Activated B cell treated with CpG ODN at 0.5 μM for 24 hours (primary cell): ENCODE measurements around the gene NMNAT3. TPM values are rescaled to one million over a fixed set of nuclear protein-coding genes. Genes with fewer than 3 reads are reported as not detected.

Experiments used
- ATAC-seq: fragments of 200-7000 bp; cut with Tn5 transposase; one replicate; pipeline ENCODE4 v1.10.0; 2021; ENCODE audit warnings: low read depth, mild to moderate bottlenecking, moderate library complexity
- CTCF ChIA-PET: fragments of 350-600 bp; sonication (Branson Sonifier 250); formaldehyde crosslinking; loops from one replicate; lab custom pipeline; 2021; ENCODE audit warnings: antibody characterized with exemption; lab: Charles Lee
- POLR2A ChIA-PET: fragments of 350-600 bp; sonication (Branson Sonifier 250); formaldehyde crosslinking; loops from one replicate; lab custom pipeline; 2021; ENCODE audit warnings: antibody characterized with exemption; lab: Charles Lee
- DNase-seq: peaks from one replicate; pipeline ENCODE4 v3.0.0; 2022
- H3K27ac Mint-ChIP-seq: one replicate; pipeline ENCODE4 v1.8.0; 2020; ENCODE audit warnings: mixed read lengths
- H3K27me3 Mint-ChIP-seq: one replicate; pipeline ENCODE4 v1.8.0; 2021; ENCODE audit warnings: mixed read lengths
- H3K36me3 Mint-ChIP-seq: one replicate; pipeline ENCODE4 v1.8.0; 2021; ENCODE audit warnings: low read depth, mixed read lengths
- H3K4me1 Mint-ChIP-seq: one replicate; pipeline ENCODE4 v1.8.0; 2021; ENCODE audit warnings: mixed read lengths
- H3K4me3 Mint-ChIP-seq: one replicate; pipeline ENCODE4 v1.8.0; 2020; ENCODE audit warnings: mild to moderate bottlenecking, mixed read lengths
- H3K9me3 Mint-ChIP-seq: one replicate; pipeline ENCODE4 v1.8.0; 2020; ENCODE audit warnings: mixed read lengths
- intact Hi-C: fragments of 100-400 bp; cut with micrococcal nuclease; formaldehyde crosslinking; loops from one replicate; pipeline ENCODE4 v1.15.1; 2024
- total RNA-seq: library from RNA; stranded (reverse); gene quantifications from 2 replicates; pipeline ENCODE4 v1.2.3, GENCODE V29; 2022
- TF ChIP-seq, protein P1 (sequence below): fragments of 200-600 bp; IDR thresholded peaks from one replicate; pipeline ENCODE4 v1.8.0; 2022; ENCODE audit warnings: antibody characterized with exemption, mild to moderate bottlenecking

The NMNAT3 gene
- total RNA-seq, 1 donor from 2014 or later: 1.1 TPM

DNA sequence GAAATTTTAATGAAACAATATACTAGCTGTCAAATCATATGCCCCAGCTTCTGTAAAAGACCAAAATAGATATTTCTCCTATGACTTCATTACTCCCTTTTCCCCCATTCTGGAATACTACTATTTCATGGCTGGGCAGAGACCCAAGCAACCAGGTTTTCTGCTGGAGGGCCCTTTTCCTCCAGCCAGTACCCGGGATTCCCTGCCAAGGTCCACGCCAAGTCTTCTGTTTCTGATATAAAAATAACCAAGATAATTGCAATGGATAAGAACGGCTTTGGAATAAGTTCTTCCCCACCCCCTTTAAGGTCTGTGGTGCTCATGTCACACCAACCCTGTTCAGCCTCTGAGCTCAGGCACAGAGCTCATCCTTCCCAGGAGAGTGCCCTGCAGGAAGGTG, 17.2 kb upstream of the NMNAT3 start:
- ChIA-PET CTCF (no interaction called here), POLR2A (no interaction called here)
- H3K27ac Mint-ChIP-seq: no peak overlapping the region
- DNase-seq (no peak), ATAC-seq (no peak)
- H3K4me3 Mint-ChIP-seq: no peak overlapping the region
- no peaks in the 10 kb centered on the region for H3K36me3 Mint-ChIP-seq
- peaks cover under 1% of the 10 kb centered on the region for H3K27me3 Mint-ChIP-seq
- no peaks in the 10 kb centered on the region for H3K4me1 Mint-ChIP-seq
- TF ChIP-seq, protein P1, sequence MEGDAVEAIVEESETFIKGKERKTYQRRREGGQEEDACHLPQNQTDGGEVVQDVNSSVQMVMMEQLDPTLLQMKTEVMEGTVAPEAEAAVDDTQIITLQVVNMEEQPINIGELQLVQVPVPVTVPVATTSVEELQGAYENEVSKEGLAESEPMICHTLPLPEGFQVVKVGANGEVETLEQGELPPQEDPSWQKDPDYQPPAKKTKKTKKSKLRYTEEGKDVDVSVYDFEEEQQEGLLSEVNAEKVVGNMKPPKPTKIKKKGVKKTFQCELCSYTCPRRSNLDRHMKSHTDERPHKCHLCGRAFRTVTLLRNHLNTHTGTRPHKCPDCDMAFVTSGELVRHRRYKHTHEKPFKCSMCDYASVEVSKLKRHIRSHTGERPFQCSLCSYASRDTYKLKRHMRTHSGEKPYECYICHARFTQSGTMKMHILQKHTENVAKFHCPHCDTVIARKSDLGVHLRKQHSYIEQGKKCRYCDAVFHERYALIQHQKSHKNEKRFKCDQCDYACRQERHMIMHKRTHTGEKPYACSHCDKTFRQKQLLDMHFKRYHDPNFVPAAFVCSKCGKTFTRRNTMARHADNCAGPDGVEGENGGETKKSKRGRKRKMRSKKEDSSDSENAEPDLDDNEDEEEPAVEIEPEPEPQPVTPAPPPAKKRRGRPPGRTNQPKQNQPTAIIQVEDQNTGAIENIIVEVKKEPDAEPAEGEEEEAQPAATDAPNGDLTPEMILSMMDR: no peak
- intact Hi-C loops: no loop called here
- H3K9me3 Mint-ChIP-seq: no peaks in the 10 kb centered on the region

DNA sequence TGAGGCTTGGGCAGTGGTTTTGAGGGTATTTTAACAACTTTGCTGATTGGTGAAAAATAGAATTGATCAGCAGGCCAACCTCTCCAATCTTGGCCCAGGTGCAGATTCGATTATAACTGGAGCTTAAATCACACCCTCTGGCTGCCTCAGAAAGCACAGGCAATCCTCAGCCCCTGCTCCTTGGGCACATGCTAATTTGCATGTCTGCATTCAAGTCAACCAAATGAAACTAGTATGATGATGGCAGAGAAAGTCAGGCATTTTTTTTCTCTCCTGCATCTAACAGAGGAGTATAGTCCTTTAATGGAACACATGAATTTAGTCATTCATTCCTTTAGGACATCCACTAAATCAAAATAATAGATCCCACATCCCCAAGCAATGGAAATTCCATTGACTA, 16.8 kb upstream of the NMNAT3 start:
- no peak overlapping the region for H3K4me3 Mint-ChIP-seq
- CTCF ChIA-PET: no interaction called here

DNA sequence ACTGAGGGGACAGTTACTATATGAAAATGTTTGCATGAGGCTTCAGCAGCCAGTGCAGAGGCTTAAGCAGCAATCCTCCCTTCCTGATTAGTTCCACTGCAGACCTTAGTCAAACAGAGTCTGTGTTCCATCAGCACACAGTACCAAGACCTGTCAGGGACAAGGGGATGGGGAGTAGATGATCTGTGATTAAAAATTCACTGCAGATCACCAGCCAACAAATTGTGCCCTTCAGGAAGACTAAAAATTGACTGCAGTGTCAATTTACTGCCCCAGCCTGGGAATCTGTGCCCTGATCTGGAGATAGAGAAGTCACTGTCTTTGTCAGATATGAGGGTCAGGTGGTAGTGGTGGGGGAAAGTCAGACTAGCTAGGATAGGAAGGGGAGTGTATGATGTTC, 13.8 kb upstream of the NMNAT3 start:
- Mint-ChIP-seq H3K27me3 (no peaks in the 10 kb centered on the region), H3K4me1 (no peaks in the 10 kb centered on the region), H3K9me3 (no peaks in the 10 kb centered on the region), H3K36me3 (no peaks in the 10 kb centered on the region), H3K27ac (no peak overlapping the region), H3K4me3 (no peak overlapping the region)
- POLR2A ChIA-PET: no interaction called here
- intact Hi-C loops: no loop called here
- TF ChIP-seq, protein P1: no peak
- DNase-seq: no peak
- ATAC-seq: no peak
- CTCF ChIA-PET: no interaction called here

More for the DNA sequence above, 16.8 kb upstream of the NMNAT3 start:
- TF ChIP-seq, protein P1: no peak
- H3K36me3 Mint-ChIP-seq: no peaks in the 10 kb centered on the region
- ATAC-seq: no peak
- no peak overlapping the region for H3K27ac Mint-ChIP-seq
- POLR2A ChIA-PET: no interaction called here
- intact Hi-C loops: no loop called here
- no peaks in the 10 kb centered on the region for H3K4me1 Mint-ChIP-seq
- H3K9me3 Mint-ChIP-seq: no peaks in the 10 kb centered on the region
- H3K27me3 Mint-ChIP-seq: no peaks in the 10 kb centered on the region
- no peak for DNase-seq

DNA sequence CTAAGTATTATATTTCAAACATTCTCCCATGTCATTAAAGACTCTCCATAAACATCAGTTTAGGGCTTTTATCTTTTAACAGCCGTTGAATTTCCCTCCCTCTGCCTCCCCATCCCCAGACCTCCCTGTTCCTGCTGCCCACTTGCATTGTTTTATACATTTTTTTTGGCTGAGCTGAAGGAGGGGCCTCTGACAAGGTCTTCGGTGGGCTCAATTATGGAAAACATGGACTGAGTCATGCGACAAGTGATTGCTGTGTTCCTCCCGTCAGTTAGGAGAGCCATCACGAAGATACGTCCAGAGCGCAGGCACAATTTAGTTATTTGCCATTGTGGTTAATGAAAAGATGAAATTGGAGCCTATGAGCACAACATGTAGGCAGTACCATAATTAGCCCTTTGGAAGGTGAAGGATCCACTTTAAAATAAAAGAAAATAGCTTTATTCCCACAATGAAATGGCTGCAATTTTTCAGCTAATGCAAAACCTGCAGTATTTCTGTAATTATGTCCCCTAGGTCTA, 12.0 kb upstream of the NMNAT3 start:
- no peaks in the 10 kb centered on the region for H3K27me3 Mint-ChIP-seq

DNA sequence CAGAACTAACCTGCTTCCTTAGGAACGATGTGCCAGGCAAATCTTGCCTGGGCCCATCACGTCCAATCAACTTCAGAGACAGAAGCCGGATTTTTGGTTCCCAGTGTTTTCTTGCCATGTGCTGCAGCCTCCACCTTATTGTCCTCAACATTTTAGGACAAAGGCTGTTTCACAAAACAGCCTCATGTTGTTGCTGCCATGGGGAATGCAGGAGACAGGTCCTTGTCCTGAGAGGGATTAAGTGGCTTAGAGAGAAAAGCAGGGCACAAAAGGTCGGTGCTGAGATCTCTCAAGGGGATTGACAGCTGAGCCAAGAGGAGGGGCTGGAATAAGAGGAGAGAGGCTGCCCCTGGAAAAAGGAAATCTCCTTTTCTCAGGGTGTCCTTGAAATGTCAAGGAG, 11.3 kb upstream of the NMNAT3 start:
- CTCF ChIA-PET: no interaction called here
- TF ChIP-seq, protein P1: no peak
- no peak for DNase-seq
- POLR2A ChIA-PET: no interaction called here
- no peak for ATAC-seq
- H3K27ac Mint-ChIP-seq: no peak overlapping the region
- no peaks in the 10 kb centered on the region for H3K4me1 Mint-ChIP-seq
- H3K9me3 Mint-ChIP-seq: no peaks in the 10 kb centered on the region
- no peak overlapping the region for H3K4me3 Mint-ChIP-seq
- no peaks in the 10 kb centered on the region for H3K27me3 Mint-ChIP-seq
- H3K36me3 Mint-ChIP-seq: no peaks in the 10 kb centered on the region
- intact Hi-C loops: no loop called here

More for the DNA sequence above, 12.0 kb upstream of the NMNAT3 start:
- Mint-ChIP-seq H3K27ac (no peak overlapping the region), H3K36me3 (no peaks in the 10 kb centered on the region), H3K4me3 (no peak overlapping the region), H3K4me1 (no peaks in the 10 kb centered on the region), H3K9me3 (no peaks in the 10 kb centered on the region)
- intact Hi-C loops: no loop called here
- ATAC-seq (no peak), DNase-seq (no peak)
- CTCF ChIA-PET: no interaction called here
- POLR2A ChIA-PET: no interaction called here
- TF ChIP-seq, protein P1: no peak
